Stomach (tissue), 4 donors: ENCODE results near the gene ZNF324.

Experiments used
- POLR2A ChIP-seq, 4 donors: fragments of 450-650 bp; IDR thresholded peaks; one replicate each; pipeline ENCODE4 v1.6.1; 2016; ENCODE audit warnings: antibody characterized with exemption in 4 of 4, control low read depth in 2 of 4, mild to moderate bottlenecking in 1 of 4, moderate library complexity in 1 of 4
- POLR2AphosphoS5 ChIP-seq, 3 donors: sonication (generic); formaldehyde crosslinking; IDR thresholded peaks; one replicate each; pipeline ENCODE4 v1.6.1; 2016; ENCODE audit warnings: antibody characterized with exemption in 3 of 3

DNA sequence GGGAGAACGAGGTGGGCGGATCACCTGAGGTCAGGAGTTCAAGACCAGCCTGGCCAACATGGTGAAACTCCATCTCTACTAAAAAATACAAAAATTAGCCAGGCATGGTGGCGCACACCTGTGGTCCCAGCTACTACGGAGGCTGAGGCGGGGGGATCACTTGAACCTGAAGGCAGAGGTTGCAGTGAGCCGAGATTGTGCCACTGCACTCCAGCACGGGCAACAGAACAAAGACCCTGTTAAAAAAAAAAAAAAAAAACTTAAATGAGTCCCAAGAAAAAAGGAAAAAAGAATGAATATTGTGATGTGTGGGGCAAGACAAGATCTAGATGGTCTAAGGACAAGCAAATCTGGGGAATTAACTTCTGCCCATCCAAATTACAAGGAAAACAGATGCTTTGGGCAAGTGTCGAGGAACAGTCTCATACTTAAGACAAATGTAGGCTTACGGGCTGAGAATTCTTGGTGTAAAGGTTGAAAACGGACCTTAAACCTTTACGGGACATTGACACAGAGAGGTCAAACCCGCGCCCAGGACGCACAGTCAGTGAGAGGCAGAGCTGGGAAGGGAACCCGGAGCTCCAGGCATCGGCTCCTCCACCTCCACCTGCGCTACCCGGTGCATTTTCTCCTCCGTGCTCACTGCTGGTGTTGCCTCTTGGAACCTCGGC lies 656 bp upstream of the ZNF324 start:
- no peak for TF ChIP-seq POLR2A (IDR thresholded peaks at IDR 0.05)
- TF ChIP-seq POLR2AphosphoS5 (IDR thresholded peaks at IDR 0.05): no peak
